SK-N-SH (cell line): ENCODE measurements around the gene RGN. TPM values are rescaled to one million over a fixed set of nuclear protein-coding genes. Genes with fewer than 3 reads are reported as not detected.

Experiments
- CTCF ChIA-PET: fragments of 300-600, 350-600 bp; formaldehyde crosslinking; extraction: SDS; loops from one replicate; lab custom pipeline; 2021; lab: Yijun Ruan, JAX
- POLR2A ChIA-PET: fragments of 350-600 bp; sonication (Branson Sonifier 250); formaldehyde crosslinking; extraction: SDS; loops from one replicate; lab custom pipeline; 2020; ENCODE audit warnings: antibody characterized with exemption, inconsistent platforms; lab: Yijun Ruan, JAX
- DNase-seq: peaks from one replicate; pipeline ENCODE4 v3.0.0; 2012
- H2AFZ ChIP-seq: fragments of 200-600 bp; sonication (generic); 2 replicates; pipeline ENCODE4 v1.8.1; 2016; ENCODE audit warnings: antibody characterized with exemption, mild to moderate bottlenecking, low read depth
- H3F3A ChIP-seq: fragments of 200-600 bp; sonication (generic); replicated peaks from 2 replicates; pipeline ENCODE3; 2016; ENCODE audit warnings: antibody characterized with exemption, mild to moderate bottlenecking; ENCODE audit not compliant: insufficient read depth
- H3K27ac ChIP-seq, 2 experiments: fragments of 200-500 bp in 1 of 2; fragments of 200-600 bp in 1 of 2; sonication (Bioruptor generic) in 1 of 2; sonication (generic), shearing (Covaris generic) in 1 of 2; 2 replicates each; pipeline versions ENCODE4 v1.5.1 to v1.6.1; 2014 to 2016; ENCODE audit warnings: low read depth in 2 of 2, inconsistent platforms in 1 of 2, low read length in 1 of 2, mild to moderate bottlenecking in 1 of 2, mixed read lengths in 1 of 2
- H3K27me3 ChIP-seq: fragments of 200-600 bp; sonication (generic), shearing (Covaris generic); 2 replicates; pipeline ENCODE4 v1.6.1; 2016; ENCODE audit warnings: mixed run types; ENCODE audit not compliant: insufficient read depth
- H3K36me3 ChIP-seq, 2 experiments: fragments of 200-500 bp in 1 of 2; fragments of 200-600 bp in 1 of 2; sonication (Bioruptor generic) in 1 of 2; sonication (generic) in 1 of 2; replicated peaks in 1 of 2; 2 replicates each; pipeline versions ENCODE3 to v1.5.1; 2014 to 2016; ENCODE audit warnings: low read length in 1 of 2, mild to moderate bottlenecking in 1 of 2; ENCODE audit not compliant: insufficient read depth in 2 of 2, control insufficient read depth in 1 of 2
- H3K4me1 ChIP-seq, 2 experiments: fragments of 200-500 bp in 1 of 2; fragments of 200-600 bp in 1 of 2; sonication (Bioruptor generic) in 1 of 2; sonication (generic), shearing (Covaris generic) in 1 of 2; 2 replicates each; pipeline versions ENCODE4 v1.5.1 to v1.6.1; 2014 to 2016; ENCODE audit warnings: low read depth in 1 of 2, low read length in 1 of 2, mixed run types in 1 of 2; ENCODE audit not compliant: insufficient read depth in 2 of 2, control insufficient read depth in 1 of 2
- H3K4me2 ChIP-seq: fragments of 200-600 bp; sonication (generic), shearing (Covaris generic); 2 replicates; pipeline ENCODE4 v1.6.1; 2017; ENCODE audit warnings: mixed run types
- H3K4me3 ChIP-seq, 2 experiments: fragments of 200-500 bp in 1 of 2; fragments of 200-600 bp in 1 of 2; sonication (Bioruptor generic) in 1 of 2; sonication (generic), shearing (Covaris generic) in 1 of 2; 2 replicates each; pipeline versions ENCODE4 v1.5.1 to v1.8.1; 2014 to 2016; ENCODE audit warnings: low read depth in 2 of 2, inconsistent platforms in 1 of 2, low read length in 1 of 2, mild to moderate bottlenecking in 1 of 2, mixed read lengths in 1 of 2, moderate library complexity in 1 of 2
- H3K79me2 ChIP-seq: fragments of 200-600 bp; sonication (generic); 2 replicates; pipeline ENCODE4 v1.8.1; 2017; ENCODE audit warnings: mild to moderate bottlenecking; ENCODE audit not compliant: insufficient read depth
- H3K9ac ChIP-seq: fragments of 200-600 bp; sonication (generic); 2 replicates; pipeline ENCODE4 v1.6.1; 2017; ENCODE audit warnings: mixed run types
- H3K9me2 ChIP-seq: fragments of 200-600 bp; sonication (generic); 2 replicates; pipeline ENCODE4 v1.6.1; 2017; ENCODE audit warnings: mixed run types
- H3K9me3 ChIP-seq: fragments of 200-600 bp; sonication (generic); 2 replicates; pipeline ENCODE4 v1.6.1; 2017; ENCODE audit warnings: mixed run types, mild to moderate bottlenecking, moderate library complexity
- H4K20me1 ChIP-seq: fragments of 200-600 bp; sonication (generic); 2 replicates; pipeline ENCODE4 v1.6.1; 2017; ENCODE audit warnings: mild to moderate bottlenecking, mixed run types; ENCODE audit not compliant: insufficient read depth
- CTCF ChIP-seq: fragments of 200-600 bp; sonication (generic); IDR thresholded peaks from 2 replicates; pipeline ENCODE4 v1.6.1; 2017; ENCODE audit warnings: antibody characterized with exemption, mild to moderate bottlenecking, moderate library complexity
- EP300 ChIP-seq, 2 experiments: IDR thresholded peaks; 2 replicates each; pipeline versions ENCODE4 v1.4.0 to v1.6.1; 2012; ENCODE audit warnings: borderline replicate concordance in 1 of 2, low read depth in 1 of 2, low read length in 1 of 2
- EZH2phosphoT487 ChIP-seq: fragments of 200-600 bp; sonication (generic); IDR thresholded peaks from 2 replicates; pipeline ENCODE4 v1.6.1; 2017; ENCODE audit warnings: low read depth, mixed run types, mild to moderate bottlenecking, antibody characterized with exemption, moderate library complexity, borderline replicate concordance
- FOSL2 ChIP-seq: IDR thresholded peaks from 2 replicates; pipeline ENCODE4 v1.4.0; 2012; ENCODE audit warnings: low read depth, mild to moderate bottlenecking, moderate library complexity, borderline replicate concordance
- MEF2A ChIP-seq: IDR thresholded peaks from 2 replicates; pipeline ENCODE4 v1.4.0; 2012; ENCODE audit warnings: low read depth, borderline replicate concordance
- NRF1 ChIP-seq: IDR thresholded peaks from 2 replicates; pipeline ENCODE4 v1.6.1; 2012; ENCODE audit warnings: low read depth, mild to moderate bottlenecking, low read length
- RCOR1 ChIP-seq: fragments of 150-350 bp; IDR thresholded peaks from 2 replicates; pipeline ENCODE4 v1.6.1; 2017; ENCODE audit warnings: antibody characterized with exemption, low read length
- REST ChIP-seq: IDR thresholded peaks from 2 replicates; pipeline ENCODE4 v1.6.1; 2012; ENCODE audit warnings: mild to moderate bottlenecking, low read depth, low read length, moderate library complexity
- RXRA ChIP-seq: IDR thresholded peaks from 2 replicates; pipeline ENCODE4 v1.4.0; 2012; ENCODE audit warnings: low read depth, mild to moderate bottlenecking, borderline replicate concordance
- TAF1 ChIP-seq: IDR thresholded peaks from 2 replicates; pipeline ENCODE4 v1.6.1; 2012; ENCODE audit warnings: low read depth, mild to moderate bottlenecking, low read length, moderate library complexity, borderline replicate concordance
- TCF12 ChIP-seq: IDR thresholded peaks from 2 replicates; pipeline ENCODE4 v1.4.0; 2012
- USF2 ChIP-seq: fragments of 150-350 bp; IDR thresholded peaks from 2 replicates; pipeline ENCODE4 v1.6.1; 2017; ENCODE audit warnings: antibody characterized with exemption, low read length, low read depth, borderline replicate concordance
- ZBTB33 ChIP-seq: IDR thresholded peaks from 2 replicates; pipeline ENCODE4 v1.4.0; 2012; ENCODE audit warnings: low read depth, borderline replicate concordance
- WGBS: methylation state at CpG from one replicate; pipeline ENCODE4 v1.1.6; 2017; ENCODE audit warnings: low lambda C conversion rate; 5-methylcytosine and 5-hydroxymethylcytosine counted together
- polyA plus RNA-seq, 3 experiments: library from polyadenylated mRNA; depleted of rRNA; stranded (reverse); fragments of >200 nt; gene quantifications; 2 replicates each; pipeline ENCODE4 v1.2.3, GENCODE V29; 2012

Gene RGN
- polyA plus RNA-seq, 1 of the 3 experiments (the other 2 are of a cell fraction), result 0.05 TPM

- TF ChIP-seq REST (no peak), TAF1 (no peak), RXRA (no peak)
Measured at GRCh38 chrX:47047989-47048388, 30.3 kb upstream of the RGN start (continued).

GRCh38 chrX:47059142-47059874, 18.9 kb upstream of the RGN start:
- CTCF ChIA-PET, result interaction anchor here (1.0 to 1.7 kb wide), 5 partner anchors 10 to 146 kb away, joined by 3 to 5 read pairs (median 3); no protein-coding TSS in a partner anchor
- H3K36me3 ChIP-seq, result peaks cover 0 to 9% of the 10 kb centered on the region in 2 experiments
- POLR2A ChIA-PET, result no interaction called here

More at GRCh38 chrX:47059142-47059874, 18.9 kb upstream of the RGN start:
- Histone ChIP-seq H3K4me2 (no peak overlapping the region), H3F3A (no peaks in the 10 kb centered on the region), H2AFZ (no peak overlapping the region), H3K4me1 (no peaks in the 10 kb centered on the region), H3K79me2 (no peaks in the 10 kb centered on the region), H3K27ac (no peak overlapping the region), H4K20me1 (no peaks in the 10 kb centered on the region), H3K4me3 (no peak overlapping the region), H3K9me2 (no peaks in the 10 kb centered on the region), H3K27me3 (no peaks in the 10 kb centered on the region), H3K9me3 (no peaks in the 10 kb centered on the region), H3K9ac (no peak overlapping the region)
- DNase-seq, result no peak
- 62% methylated on average over 1 of the region's 1 CpG for WGBS
- no peak for TF ChIP-seq MEF2A
- TF ChIP-seq ZBTB33, result no peak
- no peak for TF ChIP-seq TAF1
- TF ChIP-seq EP300 (IDR thresholded peaks at IDR 0.05; ENCODE audit: borderline replicate concordance in 1 of 2, low read depth in 1 of 2, low read length in 1 of 2), result no peak
- no peak for TF ChIP-seq USF2
- no peak for TF ChIP-seq RXRA
- TF ChIP-seq CTCF, result no peak
- TF ChIP-seq FOSL2, result no peak
- TF ChIP-seq EZH2phosphoT487, result no peak
- TF ChIP-seq NRF1, result no peak
- no peak for TF ChIP-seq RCOR1
- no peak for TF ChIP-seq TCF12
